ENCODE data around the gene HEYL. TPM values are rescaled to one million over a fixed set of nuclear protein-coding genes. Genes with fewer than 3 reads are reported as not detected.
A peak's percentile ranks its signal among the peaks of the same experiment; 100 is the strongest.

The HEYL gene
- total and polyA plus RNA-seq, 8 donors: 12.0 to 34.6 (median 31.3) TPM

DNA sequence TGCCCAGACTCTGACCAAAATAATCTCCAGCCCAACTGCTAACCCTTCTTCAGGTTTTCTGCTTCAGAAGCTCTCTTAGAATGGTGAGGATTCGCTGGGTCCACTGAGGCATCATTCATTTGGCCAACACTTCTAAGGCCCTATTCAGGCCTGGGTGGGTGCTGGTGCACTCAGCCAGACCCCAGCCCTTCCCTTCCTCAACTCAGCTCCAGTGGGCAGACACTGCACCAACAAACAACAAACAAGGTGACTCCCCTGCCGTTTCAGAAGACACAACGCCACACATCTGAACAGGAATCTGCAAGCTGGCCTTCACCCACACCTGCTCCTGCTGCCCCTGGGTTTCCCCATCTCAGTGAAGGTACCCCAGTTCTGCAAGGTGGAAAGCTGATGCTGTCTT, 6.0 kb downstream of the HEYL start:
- H3K36me3 ChIP-seq: peaks cover 0 to 33% (median 24%) of the 10 kb centered on the region in 3 donors
- intact Hi-C loops (cut with DNase I): no loop called here
- DNase-seq (no peak), FAIRE-seq (no peak), ATAC-seq (peak in 1 of 4 donors; percentile 2)
- H3K27ac ChIP-seq: peak overlapping the region in 2 of 4 donors; percentile 26 to 36
- TF ChIP-seq, protein P1, sequence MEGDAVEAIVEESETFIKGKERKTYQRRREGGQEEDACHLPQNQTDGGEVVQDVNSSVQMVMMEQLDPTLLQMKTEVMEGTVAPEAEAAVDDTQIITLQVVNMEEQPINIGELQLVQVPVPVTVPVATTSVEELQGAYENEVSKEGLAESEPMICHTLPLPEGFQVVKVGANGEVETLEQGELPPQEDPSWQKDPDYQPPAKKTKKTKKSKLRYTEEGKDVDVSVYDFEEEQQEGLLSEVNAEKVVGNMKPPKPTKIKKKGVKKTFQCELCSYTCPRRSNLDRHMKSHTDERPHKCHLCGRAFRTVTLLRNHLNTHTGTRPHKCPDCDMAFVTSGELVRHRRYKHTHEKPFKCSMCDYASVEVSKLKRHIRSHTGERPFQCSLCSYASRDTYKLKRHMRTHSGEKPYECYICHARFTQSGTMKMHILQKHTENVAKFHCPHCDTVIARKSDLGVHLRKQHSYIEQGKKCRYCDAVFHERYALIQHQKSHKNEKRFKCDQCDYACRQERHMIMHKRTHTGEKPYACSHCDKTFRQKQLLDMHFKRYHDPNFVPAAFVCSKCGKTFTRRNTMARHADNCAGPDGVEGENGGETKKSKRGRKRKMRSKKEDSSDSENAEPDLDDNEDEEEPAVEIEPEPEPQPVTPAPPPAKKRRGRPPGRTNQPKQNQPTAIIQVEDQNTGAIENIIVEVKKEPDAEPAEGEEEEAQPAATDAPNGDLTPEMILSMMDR (IDR thresholded peaks at IDR 0.05): no peak
- 48 to 49% methylated on average over 3 of the region's 3 CpGs for WGBS, 2 donors
- H3K4me1 ChIP-seq: peaks cover 0 to 21% (median 14%) of the 10 kb centered on the region in 3 donors
- H3K4me3 ChIP-seq: peak overlapping the region in 2 of 4 donors; percentile 28 to 38
- no peaks in the 10 kb centered on the region for H3K9me3 ChIP-seq
- H3K27me3 ChIP-seq: no peaks in the 10 kb centered on the region

DNA sequence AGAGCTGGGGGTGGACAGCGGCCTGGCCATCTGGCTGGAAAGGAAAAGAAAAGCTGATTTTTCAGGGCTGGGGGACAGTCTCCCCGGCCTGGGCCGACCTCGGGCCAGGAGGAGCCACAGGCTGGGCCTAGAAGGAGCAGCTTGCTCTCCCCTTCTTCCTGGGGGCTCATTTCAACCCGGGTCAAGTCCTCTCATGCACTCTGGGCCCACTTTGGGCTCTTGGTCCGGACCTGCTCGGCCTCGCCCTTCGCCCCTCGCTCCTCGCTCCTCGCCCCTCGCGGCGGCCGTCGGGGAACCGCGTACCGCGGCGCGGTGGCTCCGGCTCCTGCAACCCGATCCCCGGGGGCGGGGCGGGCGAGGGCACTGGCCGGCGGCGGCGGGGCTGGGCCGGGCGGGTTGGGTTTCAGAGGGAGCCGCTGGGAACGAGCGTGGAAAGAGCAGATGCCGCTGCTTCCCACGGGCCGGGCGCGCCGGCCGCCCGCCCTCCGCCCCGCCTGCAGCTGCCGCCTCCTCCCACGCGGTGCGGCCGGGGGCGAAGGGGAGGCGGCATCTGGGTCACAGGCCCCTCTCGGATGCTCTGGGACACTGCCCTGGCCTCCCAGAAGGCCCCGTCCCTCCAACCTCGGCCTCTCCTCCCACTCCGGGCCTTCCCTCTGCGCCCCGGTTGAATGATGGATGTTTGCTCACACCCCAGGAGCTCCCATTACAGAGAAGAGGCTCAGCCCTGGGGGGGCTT, 6.6 kb downstream of the HEYL start:
- H3K4me1 ChIP-seq: peaks cover 0 to 21% (median 14%) of the 10 kb centered on the region in 3 donors
- H3K27ac ChIP-seq: peak overlapping the region in 2 of 4 donors; percentile 26 to 36
- WGBS, 2 donors: 13 to 14% methylated on average over 34 to 61 of the region's 61 CpGs
- no peaks in the 10 kb centered on the region for H3K27me3 ChIP-seq
- peak overlapping the region in 2 of 4 donors; percentile 28 to 38 for H3K4me3 ChIP-seq
- no peaks in the 10 kb centered on the region for H3K9me3 ChIP-seq
- H3K36me3 ChIP-seq: peaks cover 0 to 38% (median 24%) of the 10 kb centered on the region in 3 donors
- ATAC-seq: peak; percentile 82 to 92 (median 87)
- TF ChIP-seq, protein P1 (IDR thresholded peaks at IDR 0.05): no peak
- no peak for FAIRE-seq
- peak; percentile 85 to 93 (median 90) for DNase-seq
- intact Hi-C loops (cut with DNase I): no loop called here

DNA sequence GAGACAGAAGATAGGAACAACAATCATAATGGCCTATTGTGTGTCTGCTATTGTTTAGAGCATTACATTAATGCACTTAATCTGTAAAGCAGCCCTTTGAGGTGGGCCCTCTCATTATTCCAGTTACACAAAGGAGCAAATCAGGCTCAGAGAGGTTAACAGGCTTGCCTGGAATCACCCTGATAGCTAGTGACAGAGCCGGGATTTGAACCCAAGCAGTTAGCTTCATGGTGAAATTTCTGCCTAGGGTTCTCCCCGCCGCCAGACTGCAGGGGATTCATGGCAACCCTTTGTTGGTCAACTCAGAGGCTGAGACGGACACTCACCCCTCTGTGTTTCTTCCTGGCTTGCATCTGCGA, 7.1 kb downstream of the HEYL start:
- DNase-seq: no peak
- Histone ChIP-seq H3K27ac (no peak overlapping the region), H3K4me1 (peaks cover 0 to 21% (median 14%) of the 10 kb centered on the region in 3 donors), H3K27me3 (no peaks in the 10 kb centered on the region), H3K4me3 (peak overlapping the region in 2 of 4 donors; percentile 28 to 38), H3K9me3 (no peaks in the 10 kb centered on the region), H3K36me3 (peaks cover 0 to 44% (median 24%) of the 10 kb centered on the region in 3 donors)
- WGBS, 2 donors: 60 to 71% methylated on average over 5 of the region's 5 CpGs
- TF ChIP-seq, protein P1 (IDR thresholded peaks at IDR 0.05): no peak
- no peak for ATAC-seq
- FAIRE-seq: no peak
- intact Hi-C loops (cut with DNase I): no loop called here

DNA sequence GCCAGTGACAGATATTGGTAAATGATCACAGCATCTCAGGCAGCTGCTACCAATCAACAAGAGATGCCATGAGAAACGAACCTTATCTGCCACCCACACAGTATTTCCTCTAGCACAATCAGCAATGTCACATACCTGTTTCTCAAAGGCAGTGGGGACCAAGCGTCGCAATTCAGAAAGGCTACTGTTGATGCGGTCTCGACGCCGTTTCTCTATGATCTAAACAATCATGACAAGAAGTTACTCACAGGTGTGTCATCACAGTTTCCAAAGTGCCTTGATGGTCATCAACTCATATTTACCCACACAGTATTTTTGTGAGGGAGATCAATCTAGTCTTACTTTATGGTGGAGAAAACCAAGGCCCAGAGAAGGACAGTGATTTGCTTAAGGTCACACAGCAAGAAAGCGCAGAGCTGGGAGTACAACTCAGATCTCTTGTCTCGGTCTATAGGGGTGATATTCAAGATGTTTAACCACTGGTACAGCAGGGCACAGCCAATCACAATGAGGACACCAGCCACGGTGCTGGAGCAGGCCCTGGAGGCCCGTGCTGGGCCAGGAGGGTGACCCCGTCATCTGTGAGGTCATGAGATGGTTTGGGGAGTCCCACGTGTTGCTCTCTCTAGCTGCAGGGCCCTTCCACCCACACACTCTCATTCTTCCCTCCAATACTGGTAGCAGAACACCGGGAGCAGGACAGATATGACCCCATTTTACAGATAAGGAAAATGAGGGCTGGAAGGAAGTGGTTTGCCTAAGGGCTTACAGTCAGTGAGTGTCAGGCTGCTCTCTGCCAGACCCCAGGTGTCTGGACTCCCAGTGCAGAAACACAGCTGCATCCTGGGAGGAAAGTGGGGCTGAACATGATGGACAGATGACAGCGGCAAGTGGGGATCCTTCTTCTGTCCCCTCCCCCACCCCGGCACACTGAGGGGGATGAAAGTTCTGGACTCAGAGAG, 7.8 kb downstream of the HEYL start:
- intact Hi-C loops (cut with DNase I): no loop called here
- WGBS, 2 donors: 68 to 73% methylated on average over 16 of the region's 16 CpGs
- H3K4me3 ChIP-seq: peak overlapping the region in 1 of 4 donors; percentile 38
- no peaks in the 10 kb centered on the region for H3K9me3 ChIP-seq
- TF ChIP-seq, protein P1 (IDR thresholded peaks at IDR 0.05): no peak
- ATAC-seq (no peak), DNase-seq (no peak), FAIRE-seq (no peak)
- H3K36me3 ChIP-seq: peaks cover 0 to 50% (median 24%) of the 10 kb centered on the region in 3 donors
- peaks cover 0 to 21% (median 14%) of the 10 kb centered on the region in 3 donors for H3K4me1 ChIP-seq
- H3K27me3 ChIP-seq: no peaks in the 10 kb centered on the region
- no peak overlapping the region for H3K27ac ChIP-seq

All from pancreas (tissue), 10 donors.